ENCODE measurements around the gene SPAG16.

Gene SPAG16

DNA sequence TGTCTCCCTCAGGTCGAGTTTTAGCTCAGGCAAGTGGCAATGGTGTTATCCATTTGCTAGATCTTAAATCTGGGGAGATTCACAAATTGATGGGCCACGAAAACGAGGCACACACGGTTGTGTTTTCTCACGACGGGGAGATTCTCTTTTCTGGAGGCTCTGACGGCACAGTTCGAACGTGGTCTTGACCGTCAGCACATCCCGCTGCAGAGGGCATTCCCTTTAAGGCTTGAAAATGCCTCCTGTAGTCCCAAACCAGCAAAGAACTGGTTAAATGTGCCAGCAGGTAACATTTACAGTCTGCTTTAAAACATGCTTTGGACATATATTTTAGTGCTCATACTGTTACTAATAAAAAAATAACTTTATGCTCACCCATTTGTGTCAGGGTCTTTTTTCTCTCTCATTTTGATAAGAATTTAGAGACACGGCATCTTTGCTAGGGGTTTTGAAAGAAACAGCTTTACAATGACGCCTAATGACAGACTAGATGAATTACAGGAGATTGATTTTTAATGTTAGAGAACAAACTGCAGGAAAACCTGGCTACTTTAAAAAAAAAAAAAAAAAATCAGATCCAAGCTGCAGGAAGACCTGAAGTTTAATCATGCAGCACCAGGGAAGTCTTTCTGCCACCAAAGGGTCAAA lies 1126.0 kb downstream of the SPAG16 start:
- peak; percentile 62 for DNase-seq

- DNase-seq: peak; percentile 71
Observed at GRCh38 chr2:214410918-214411554, 1126.8 kb downstream of the SPAG16 start, which contains the start of gene VWC2L. Gene VWC2L (plus strand): TSS chr2:214411054. CDS start chr2:214414194, 3,140 bp downstream.

GRCh38 chr2:214412679-214413078 lies 1128.4 kb downstream of the SPAG16 start:
- DNase-seq: no peak

DNA sequence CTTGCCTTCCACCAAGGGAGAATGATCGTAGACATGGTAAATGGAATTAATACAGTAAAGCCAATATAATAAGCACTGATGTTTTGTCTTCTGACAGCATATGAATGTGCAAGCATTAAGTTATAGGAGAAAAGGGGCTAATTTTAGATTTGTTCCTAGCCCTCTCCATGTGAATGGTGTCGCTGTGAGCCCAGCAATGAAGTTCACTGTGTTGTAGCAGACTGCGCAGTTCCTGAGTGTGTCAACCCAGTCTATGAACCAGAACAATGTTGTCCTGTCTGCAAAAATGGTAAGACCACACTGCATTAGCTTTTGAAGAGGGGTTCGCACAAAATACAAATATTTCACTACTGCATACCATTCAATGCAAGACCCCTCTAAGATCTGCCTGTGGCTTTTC lies 1152.2 kb downstream of the SPAG16 start:
- no peak for DNase-seq

DNA sequence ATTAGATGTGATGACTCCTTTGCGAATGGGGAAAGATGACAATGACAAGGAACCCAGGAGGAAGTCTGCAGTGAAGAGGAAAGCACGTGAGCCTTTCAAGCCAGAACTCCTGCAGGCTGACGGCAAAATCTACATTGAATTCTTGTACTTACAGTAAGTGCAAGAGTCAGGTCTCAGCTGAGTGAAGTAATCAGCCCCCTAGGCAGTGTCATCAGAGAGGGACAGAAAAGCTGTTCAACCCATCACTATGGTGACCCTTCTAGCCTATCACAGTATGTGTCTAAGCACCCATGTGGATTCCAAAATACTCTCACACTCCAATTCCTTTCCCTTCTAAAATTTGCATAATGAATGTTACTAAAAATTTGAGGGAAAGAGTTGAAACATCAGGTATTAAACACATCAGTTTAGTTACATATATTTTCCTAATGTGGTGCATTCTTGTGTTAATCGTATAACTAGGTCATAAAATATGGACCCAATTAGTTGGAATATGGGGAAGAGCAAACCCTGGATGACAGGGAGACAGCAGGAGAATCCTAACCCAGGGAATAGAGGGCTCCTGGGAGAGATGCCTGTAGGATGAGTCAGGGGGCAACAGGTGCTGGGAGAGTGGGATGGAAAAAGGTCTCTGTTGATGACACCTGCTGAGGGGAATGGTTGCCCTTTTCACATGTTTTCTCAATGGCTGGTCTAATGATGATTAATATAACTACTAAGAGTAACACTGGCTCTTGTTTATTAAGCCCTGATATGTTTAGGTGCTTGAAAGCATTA lies 1166.0 kb downstream of the SPAG16 start:
- no peak for DNase-seq

DNA sequence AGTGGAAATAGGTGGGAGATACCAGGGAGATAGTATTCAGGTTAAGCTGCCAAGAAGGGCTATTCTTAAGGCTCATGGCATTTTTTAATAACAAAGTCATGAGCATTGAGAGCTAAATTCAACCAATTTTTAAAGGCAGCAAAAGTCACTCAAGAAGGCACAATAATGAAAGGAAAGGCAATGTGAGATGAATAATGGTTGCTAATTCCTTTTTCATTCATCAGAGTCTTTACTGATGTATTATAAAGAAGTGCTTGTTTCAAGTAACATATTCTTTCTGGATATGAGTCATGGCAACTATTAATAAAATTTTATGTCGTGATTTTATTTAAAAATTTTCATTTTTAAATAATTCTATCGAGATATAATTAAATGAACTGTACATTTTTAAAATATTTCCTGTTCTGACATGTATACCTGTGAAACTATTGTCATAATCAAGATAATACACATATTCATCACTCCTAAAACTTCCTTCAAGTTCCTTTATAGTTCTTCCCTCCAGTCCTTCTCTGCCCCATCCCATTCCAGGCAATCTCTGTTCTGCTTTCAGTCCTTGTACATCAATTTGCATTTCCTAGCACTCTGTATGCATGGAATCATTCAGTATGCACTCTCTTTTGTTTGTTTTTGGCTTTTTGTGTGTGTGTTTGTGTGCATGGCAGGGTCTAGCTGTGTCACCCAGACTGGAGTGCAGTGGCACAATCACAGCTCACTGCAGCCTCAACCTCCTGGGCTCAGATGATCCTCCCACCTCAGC lies 1167.4 kb downstream of the SPAG16 start:
- no peak for DNase-seq
